Type B pancreatic cell (in vitro differentiated cells): Measurements from ENCODE around the gene IVL. TPM values are rescaled to one million over a fixed set of nuclear protein-coding genes. Genes with fewer than 3 reads are reported as not detected.

ENCODE experiments used
- DNase-seq: peaks from one replicate; pipeline ENCODE4 v3.0.0; 2021; ENCODE audit warnings: mixed read lengths; ENCODE audit not compliant: unreplicated experiment; ENCODE audit errors: extremely low spot score
- H3K27ac Mint-ChIP-seq: 2 replicates; pipeline ENCODE4 v1.8.0; 2021; ENCODE audit warnings: mild to moderate bottlenecking, mixed read lengths
- H3K27me3 Mint-ChIP-seq: 2 replicates; pipeline ENCODE4 v1.8.0; 2021; ENCODE audit warnings: mixed read lengths
- H3K36me3 Mint-ChIP-seq: 2 replicates; pipeline ENCODE4 v1.8.0; 2021; ENCODE audit warnings: mixed read lengths
- H3K4me1 Mint-ChIP-seq: one replicate; pipeline ENCODE4 v1.8.0; 2021; ENCODE audit warnings: mixed read lengths; ENCODE audit not compliant: unreplicated experiment
- H3K4me3 Mint-ChIP-seq: 2 replicates; pipeline ENCODE4 v1.8.0; 2021; ENCODE audit warnings: mild to moderate bottlenecking, mixed read lengths
- H3K9me3 Mint-ChIP-seq: 2 replicates; pipeline ENCODE4 v1.8.0; 2021; ENCODE audit warnings: mixed read lengths
- total RNA-seq: library from RNA; stranded (reverse); gene quantifications from 2 replicates; pipeline ENCODE4 v1.2.1, GENCODE V29; 2021; ENCODE audit warnings: low replicate concordance
- TF ChIP-seq, protein P1 (sequence below): fragments of 200-600 bp; sonication (generic); conservative IDR thresholded peaks from 2 replicates; pipeline ENCODE4 v1.5.0; 2021; ENCODE audit warnings: antibody characterized with exemption, mild to moderate bottlenecking

IVL gene
- total RNA-seq, 1 donor from 2014 or later = 10.9 TPM

DNA sequence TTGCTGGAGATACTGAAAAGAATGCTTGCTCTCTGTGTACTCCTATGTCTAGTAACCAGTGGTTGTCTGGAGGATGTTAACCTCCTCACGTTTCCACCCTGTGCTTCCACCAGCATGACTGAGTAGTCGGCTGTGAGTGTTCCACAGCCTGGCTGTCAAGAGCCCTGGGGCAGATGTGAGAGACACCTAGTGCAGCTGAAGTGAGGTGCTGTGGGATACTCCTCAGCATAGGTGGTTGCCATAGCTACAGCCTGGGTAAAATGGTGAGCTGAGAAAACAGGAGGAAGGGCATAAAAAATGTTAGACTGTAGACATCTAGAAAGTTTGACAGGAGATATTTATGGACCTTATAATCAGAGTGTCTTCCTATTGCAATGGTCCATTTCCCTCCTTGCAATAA lies 15.8 kb downstream of the IVL start:
- H3K9me3 Mint-ChIP-seq = peaks cover 8% of the 10 kb centered on the region
- no peak overlapping the region for H3K4me3 Mint-ChIP-seq
- H3K4me1 Mint-ChIP-seq = no peaks in the 10 kb centered on the region
- H3K36me3 Mint-ChIP-seq = no peaks in the 10 kb centered on the region
- TF ChIP-seq, protein P1, sequence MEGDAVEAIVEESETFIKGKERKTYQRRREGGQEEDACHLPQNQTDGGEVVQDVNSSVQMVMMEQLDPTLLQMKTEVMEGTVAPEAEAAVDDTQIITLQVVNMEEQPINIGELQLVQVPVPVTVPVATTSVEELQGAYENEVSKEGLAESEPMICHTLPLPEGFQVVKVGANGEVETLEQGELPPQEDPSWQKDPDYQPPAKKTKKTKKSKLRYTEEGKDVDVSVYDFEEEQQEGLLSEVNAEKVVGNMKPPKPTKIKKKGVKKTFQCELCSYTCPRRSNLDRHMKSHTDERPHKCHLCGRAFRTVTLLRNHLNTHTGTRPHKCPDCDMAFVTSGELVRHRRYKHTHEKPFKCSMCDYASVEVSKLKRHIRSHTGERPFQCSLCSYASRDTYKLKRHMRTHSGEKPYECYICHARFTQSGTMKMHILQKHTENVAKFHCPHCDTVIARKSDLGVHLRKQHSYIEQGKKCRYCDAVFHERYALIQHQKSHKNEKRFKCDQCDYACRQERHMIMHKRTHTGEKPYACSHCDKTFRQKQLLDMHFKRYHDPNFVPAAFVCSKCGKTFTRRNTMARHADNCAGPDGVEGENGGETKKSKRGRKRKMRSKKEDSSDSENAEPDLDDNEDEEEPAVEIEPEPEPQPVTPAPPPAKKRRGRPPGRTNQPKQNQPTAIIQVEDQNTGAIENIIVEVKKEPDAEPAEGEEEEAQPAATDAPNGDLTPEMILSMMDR = no peak
- no peak for DNase-seq
- H3K27ac Mint-ChIP-seq = no peak overlapping the region
- no peaks in the 10 kb centered on the region for H3K27me3 Mint-ChIP-seq

DNA sequence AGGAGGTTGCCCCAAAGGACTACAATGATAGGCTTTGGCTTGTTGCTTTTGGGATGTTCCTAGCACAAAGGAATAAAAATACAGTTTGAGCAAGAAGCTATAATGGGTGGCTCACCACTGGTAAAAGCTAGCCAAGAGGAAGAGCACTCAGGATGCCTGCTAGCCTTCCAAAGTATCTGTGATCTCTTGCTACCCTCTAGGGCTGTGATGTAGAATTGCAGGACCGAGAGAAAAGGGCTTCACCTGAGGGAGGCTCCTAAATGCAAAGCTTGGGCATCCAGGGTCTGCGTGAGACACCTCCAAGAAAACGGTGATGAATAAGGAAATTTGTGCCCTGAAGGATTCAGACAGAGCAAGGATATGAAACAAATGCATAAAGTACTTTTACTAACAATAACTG lies 17.7 kb downstream of the IVL start:
- Mint-ChIP-seq H3K4me3 (no peak overlapping the region), H3K27ac (no peak overlapping the region), H3K9me3 (peaks cover 10% of the 10 kb centered on the region), H3K36me3 (no peaks in the 10 kb centered on the region), H3K4me1 (no peaks in the 10 kb centered on the region), H3K27me3 (no peaks in the 10 kb centered on the region)
- TF ChIP-seq, protein P1 = no peak
- no peak for DNase-seq

DNA sequence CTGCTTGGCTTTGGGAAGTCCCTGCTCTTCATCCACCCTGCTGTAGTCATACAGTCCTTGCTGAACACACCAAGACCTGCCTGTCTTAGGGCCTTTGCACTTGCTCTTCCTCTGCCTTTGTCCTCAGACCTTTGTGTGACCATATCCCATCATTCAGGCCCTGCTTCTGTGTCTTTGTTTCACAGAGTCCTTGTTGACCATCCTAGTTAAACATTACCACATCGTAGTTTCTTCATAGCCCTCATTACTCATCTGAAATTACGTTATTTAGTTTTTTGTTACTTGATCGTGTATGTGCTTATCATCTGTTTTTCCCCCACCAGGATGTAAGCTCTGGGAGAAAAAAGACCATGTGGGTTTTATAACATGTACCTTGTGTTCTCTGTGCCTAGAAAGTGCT lies 20.3 kb downstream of the IVL start:
- Mint-ChIP-seq H3K36me3 (no peaks in the 10 kb centered on the region), H3K9me3 (peaks cover 14% of the 10 kb centered on the region), H3K27ac (no peak overlapping the region), H3K4me3 (no peak overlapping the region), H3K27me3 (no peaks in the 10 kb centered on the region), H3K4me1 (no peaks in the 10 kb centered on the region)
- TF ChIP-seq, protein P1 = no peak
- DNase-seq = no peak

DNA sequence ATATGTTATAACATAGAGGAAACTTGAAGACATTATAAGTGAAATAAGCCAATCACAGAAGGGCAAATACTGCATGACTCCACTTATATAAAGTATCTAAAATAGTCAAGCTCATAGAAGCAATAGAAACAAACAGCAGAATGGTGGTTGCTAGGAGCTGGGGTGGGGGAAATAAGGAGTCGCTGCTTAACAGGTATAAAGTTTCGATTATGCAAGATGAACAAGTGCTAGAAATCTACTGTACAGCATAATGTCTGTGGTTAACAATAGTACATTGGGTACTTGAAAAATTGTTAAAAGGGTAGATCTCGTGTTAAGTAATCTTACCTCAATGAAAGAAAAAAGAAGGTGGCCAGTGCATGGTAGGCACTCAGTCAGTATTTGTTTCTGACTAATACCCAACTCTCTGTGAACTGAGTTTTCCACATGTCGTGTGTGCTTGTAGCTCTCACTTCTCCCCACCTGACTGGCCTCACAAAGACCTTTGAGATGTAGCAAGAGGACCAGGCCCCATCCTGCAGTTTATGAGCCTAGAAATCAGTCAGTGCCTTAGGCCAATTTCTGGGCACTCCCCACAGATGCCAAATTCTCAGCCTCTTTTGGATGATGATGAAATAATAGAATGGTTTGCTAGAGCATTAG lies 23.9 kb downstream of the IVL start:
- TF ChIP-seq, protein P1 = no peak
- DNase-seq = no peak
- Mint-ChIP-seq H3K4me1 (no peaks in the 10 kb centered on the region), H3K4me3 (no peak overlapping the region), H3K9me3 (peaks cover 14% of the 10 kb centered on the region), H3K27ac (no peak overlapping the region), H3K36me3 (no peaks in the 10 kb centered on the region), H3K27me3 (no peaks in the 10 kb centered on the region)

DNA sequence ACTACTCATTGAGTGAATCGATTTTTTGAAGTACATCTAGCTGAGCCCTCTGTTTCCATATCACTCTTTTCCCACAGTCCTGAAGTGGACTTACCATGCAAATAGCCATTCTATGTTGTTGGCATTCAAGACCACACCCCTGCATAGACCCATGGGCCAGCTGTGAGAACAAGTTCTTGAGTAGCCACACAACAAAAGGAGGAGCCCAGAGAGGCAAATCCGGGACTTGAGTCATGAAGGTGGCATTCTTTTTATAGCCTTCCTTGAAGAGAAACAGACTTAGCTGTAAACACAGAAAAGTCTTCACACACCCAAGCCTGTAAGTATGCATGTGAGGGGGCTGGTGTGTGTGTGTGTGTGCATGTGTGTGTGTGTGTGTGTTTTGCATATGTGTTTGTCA lies 24.9 kb downstream of the IVL start:
- Mint-ChIP-seq H3K4me1 (no peaks in the 10 kb centered on the region), H3K9me3 (peaks cover 14% of the 10 kb centered on the region), H3K4me3 (no peak overlapping the region), H3K27ac (no peak overlapping the region), H3K27me3 (no peaks in the 10 kb centered on the region), H3K36me3 (no peaks in the 10 kb centered on the region)
- TF ChIP-seq, protein P1 = no peak
- DNase-seq = no peak

DNA sequence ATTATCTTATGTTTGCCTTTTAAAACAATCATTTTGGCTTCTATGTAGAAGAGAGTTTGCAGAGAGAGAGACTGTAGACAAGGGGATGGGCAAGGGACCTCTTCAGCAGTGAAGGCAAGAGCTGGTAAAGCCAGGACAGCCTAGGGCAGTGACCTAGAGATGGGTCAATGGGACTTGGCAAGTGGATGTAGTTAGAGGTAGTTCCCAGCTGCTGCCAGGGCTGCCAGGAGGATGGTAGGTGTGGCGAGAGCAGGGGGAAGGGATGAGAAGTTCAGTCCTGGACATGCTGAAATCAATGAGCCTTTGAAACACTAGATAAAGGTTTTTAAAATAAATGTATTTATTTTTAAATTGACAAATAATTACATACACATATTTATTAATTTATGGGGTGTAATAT lies 32.3 kb downstream of the IVL start:
- Mint-ChIP-seq H3K9me3 (no peaks in the 10 kb centered on the region), H3K4me1 (no peaks in the 10 kb centered on the region), H3K27me3 (no peaks in the 10 kb centered on the region), H3K27ac (no peak overlapping the region), H3K4me3 (no peak overlapping the region), H3K36me3 (no peaks in the 10 kb centered on the region)
- TF ChIP-seq, protein P1 = no peak
- no peak for DNase-seq
